D721Med (cell line): ENCODE results near the gene CHRNA9.

Source experiments
- DNase-seq: peaks from one replicate; pipeline ENCODE4 v3.0.0; 2011; ENCODE audit warnings: low spot score; ENCODE audit not compliant: insufficient read length
- FAIRE-seq: peaks from 2 replicates; lab custom pipeline; 2011; peaks lifted over from hg19 to GRCh38; lab: Jason Lieb, UNC
- TF ChIP-seq, protein P1 (sequence below): IDR thresholded peaks from 2 replicates; pipeline ENCODE4 v1.5.1; 2012; ENCODE audit warnings: mild to moderate bottlenecking, control low read depth; ENCODE audit not compliant: insufficient read depth; ENCODE audit errors: missing control alignments

Gene CHRNA9

DNA sequence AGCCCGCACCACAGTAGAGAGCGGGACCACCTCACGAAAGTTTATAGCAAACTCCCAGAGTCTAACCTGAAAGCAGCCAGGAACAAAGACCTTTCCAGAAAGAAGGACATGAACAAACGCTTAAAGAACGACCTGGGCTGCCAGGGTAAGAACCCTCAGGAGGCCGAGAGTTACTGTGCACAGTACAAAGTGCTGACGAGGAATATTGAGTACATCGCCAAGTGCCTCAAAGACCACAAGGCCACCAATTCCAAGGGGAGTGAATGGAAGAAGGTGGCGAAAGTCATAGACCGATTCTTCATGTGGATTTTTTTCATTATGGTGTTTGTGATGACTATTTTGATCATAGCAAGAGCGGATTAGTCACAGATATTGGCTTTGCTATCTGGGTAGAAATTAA, 19.0 kb downstream of the CHRNA9 start:
- TF ChIP-seq, protein P1, sequence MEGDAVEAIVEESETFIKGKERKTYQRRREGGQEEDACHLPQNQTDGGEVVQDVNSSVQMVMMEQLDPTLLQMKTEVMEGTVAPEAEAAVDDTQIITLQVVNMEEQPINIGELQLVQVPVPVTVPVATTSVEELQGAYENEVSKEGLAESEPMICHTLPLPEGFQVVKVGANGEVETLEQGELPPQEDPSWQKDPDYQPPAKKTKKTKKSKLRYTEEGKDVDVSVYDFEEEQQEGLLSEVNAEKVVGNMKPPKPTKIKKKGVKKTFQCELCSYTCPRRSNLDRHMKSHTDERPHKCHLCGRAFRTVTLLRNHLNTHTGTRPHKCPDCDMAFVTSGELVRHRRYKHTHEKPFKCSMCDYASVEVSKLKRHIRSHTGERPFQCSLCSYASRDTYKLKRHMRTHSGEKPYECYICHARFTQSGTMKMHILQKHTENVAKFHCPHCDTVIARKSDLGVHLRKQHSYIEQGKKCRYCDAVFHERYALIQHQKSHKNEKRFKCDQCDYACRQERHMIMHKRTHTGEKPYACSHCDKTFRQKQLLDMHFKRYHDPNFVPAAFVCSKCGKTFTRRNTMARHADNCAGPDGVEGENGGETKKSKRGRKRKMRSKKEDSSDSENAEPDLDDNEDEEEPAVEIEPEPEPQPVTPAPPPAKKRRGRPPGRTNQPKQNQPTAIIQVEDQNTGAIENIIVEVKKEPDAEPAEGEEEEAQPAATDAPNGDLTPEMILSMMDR: no peak
- DNase-seq: no peak
- no peak for FAIRE-seq

DNA sequence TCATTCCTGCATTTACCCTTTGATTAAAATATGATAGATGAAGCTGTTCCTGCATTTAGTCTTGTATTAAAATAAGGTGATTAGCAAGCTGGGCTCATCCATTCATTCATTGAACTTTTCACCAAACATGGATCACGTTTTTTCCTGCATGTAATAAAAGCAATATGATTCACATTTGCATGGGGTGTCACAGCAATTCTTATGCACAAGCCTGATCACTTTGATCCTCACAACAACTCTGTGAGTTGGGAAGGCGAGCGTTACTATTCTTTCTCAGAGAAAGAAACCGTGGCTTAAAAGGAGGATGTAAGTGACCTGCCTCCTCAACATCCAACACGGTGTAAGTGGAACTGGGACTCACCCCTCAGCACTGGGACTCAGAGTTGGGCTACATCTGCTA, 20.0 kb downstream of the CHRNA9 start:
- DNase-seq (no peak), FAIRE-seq (no peak)
- TF ChIP-seq, protein P1: no peak

DNA sequence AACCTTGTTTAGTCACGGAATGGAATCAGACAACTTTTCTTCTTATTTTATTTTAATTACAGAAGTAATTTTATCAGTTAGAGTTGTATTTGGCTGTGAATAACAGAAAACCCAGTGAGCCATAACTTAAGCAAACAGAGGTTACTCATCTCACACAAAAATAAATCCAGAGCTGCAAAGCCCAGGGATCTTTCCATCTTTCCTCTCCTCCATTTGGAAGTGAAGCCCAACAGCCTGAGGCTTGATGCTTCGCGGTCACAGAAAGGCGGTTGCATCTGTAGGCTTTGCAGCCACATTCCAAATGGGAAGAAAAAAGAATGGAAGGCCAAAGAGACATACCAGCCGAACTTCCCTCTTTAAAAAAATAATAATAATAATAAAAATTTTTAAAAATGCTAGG, 22.6 kb downstream of the CHRNA9 start:
- TF ChIP-seq, protein P1: no peak
- FAIRE-seq (no peak), DNase-seq (no peak)

DNA sequence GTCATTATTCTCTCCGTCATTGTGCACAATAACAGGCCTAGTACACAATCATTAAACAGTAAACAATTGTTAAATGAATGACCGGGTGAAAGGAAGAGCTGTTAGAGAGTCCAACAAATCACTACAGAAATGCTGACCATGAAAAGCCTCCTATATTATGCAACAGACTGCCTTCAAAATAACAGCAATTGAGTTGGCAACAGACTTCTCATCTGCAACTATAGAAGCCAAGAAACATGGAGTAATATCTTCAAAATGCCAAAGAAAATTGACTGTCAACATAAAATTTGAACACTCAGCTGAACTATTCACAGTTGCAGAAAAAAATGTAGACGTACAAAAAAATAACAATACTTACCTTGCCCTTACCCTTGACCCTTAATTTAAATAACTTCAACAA, 26.2 kb downstream of the CHRNA9 start:
- DNase-seq: no peak
- no peak for FAIRE-seq
- TF ChIP-seq, protein P1: no peak

DNA sequence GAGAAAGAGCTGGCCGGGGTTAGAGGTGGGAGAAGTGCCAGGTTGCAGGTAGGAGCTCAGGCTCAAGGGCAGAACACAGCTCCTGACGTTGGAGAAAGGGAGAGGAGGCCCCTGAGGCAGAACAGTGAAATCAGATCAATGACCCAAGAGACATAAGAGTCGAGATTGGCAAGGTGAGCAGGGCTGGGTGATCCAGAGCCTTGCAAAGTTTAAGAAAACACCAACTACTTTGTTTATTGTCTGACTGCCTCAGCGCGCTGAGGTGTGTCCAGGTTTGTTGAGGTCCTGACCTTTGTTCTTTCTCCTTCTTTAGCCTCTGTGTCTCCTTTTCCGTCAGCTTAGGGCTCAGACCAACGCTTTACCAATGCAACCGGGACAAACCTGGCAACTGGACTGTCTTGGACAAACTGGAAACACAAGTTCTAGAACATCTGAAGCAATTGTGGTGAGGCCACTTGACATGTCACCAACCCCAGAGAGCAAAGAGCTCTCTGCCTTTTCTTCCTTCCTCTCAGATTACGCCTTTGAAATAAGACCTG, 28.3 kb downstream of the CHRNA9 start:
- DNase-seq (no peak), FAIRE-seq (no peak)
- TF ChIP-seq, protein P1: no peak

DNA sequence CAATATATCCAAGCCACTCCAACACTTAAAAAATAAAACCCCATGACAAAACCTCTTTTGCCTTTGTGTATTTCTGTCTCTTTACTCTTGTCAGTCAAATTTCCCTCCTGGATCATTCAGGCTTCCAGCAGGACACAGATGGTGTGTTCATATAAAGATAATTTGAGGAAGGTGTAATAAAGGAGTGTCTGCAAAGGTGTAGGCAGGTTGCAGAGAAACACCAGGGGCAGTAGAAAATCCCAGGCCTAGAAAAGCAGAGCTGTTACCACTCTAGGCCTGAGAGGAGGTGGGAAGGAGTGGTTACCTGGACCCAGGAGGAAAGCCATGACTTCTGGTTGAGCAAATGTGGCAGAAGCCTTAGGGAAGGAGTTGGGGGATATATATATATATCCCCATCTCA, 28.8 kb downstream of the CHRNA9 start:
- TF ChIP-seq, protein P1: no peak
- no peak for DNase-seq
- no peak for FAIRE-seq

DNA sequence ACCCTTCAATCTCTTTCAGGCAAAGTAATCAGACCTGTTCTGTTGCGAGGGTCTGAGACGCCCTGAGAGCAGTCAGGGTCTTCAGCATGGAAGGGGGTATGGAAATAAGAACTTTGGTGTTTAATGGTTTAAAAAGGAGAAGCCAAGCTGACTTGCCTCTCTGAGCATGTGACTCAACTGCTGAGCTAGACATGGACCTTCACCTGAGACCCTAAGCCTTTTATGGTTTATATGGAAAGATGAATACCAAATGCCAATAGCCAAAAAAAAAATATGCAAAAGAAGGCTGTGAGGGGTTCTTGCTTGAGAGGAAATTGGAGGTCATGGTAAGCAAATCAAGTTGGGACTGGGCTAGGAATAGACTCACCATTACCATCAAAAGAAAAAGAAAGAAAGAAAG, 30.6 kb downstream of the CHRNA9 start:
- TF ChIP-seq, protein P1: no peak
- DNase-seq (no peak), FAIRE-seq (no peak)
